ENCODE results near the gene MAP3K4. TPM values are rescaled to one million over a fixed set of nuclear protein-coding genes. Genes with fewer than 3 reads are reported as not detected.

Gene MAP3K4
- total RNA-seq, 1 donor from 2014 or later, result 63.3 TPM

GRCh38 chr6:161023316-161023715 is 31.7 kb downstream of the MAP3K4 start:
- H3K9me3 Mint-ChIP-seq (ENCODE audit: unreplicated experiment), result no peaks in the 10 kb centered on the region
- TF ChIP-seq CTCF (IDR thresholded peaks at IDR 0.05; ENCODE audit: partially characterized antibody, unreplicated experiment), result no peak
- peaks cover 6% of the 10 kb centered on the region for H3K36me3 Mint-ChIP-seq (ENCODE audit: unreplicated experiment)
- peaks cover 4% of the 10 kb centered on the region for H3K4me1 Mint-ChIP-seq (ENCODE audit: low read depth, unreplicated experiment)
- H3K27me3 Mint-ChIP-seq (ENCODE audit: unreplicated experiment), result no peaks in the 10 kb centered on the region
- no peak overlapping the region for H3K27ac Mint-ChIP-seq (ENCODE audit: unreplicated experiment)
- DNase-seq, result no peak
- no peak overlapping the region for H3K4me3 Mint-ChIP-seq (ENCODE audit: unreplicated experiment)

- H3K27me3 Mint-ChIP-seq (ENCODE audit: unreplicated experiment), result no peaks in the 10 kb centered on the region
- H3K36me3 Mint-ChIP-seq (ENCODE audit: unreplicated experiment), result peaks cover 6% of the 10 kb centered on the region
- H3K9me3 Mint-ChIP-seq (ENCODE audit: unreplicated experiment), result no peaks in the 10 kb centered on the region
- peaks cover 4% of the 10 kb centered on the region for H3K4me1 Mint-ChIP-seq (ENCODE audit: low read depth, unreplicated experiment)
- no peak overlapping the region for H3K27ac Mint-ChIP-seq (ENCODE audit: unreplicated experiment)
- TF ChIP-seq CTCF (IDR thresholded peaks at IDR 0.05; ENCODE audit: partially characterized antibody, unreplicated experiment), result no peak
- DNase-seq, result no peak
- no peak overlapping the region for H3K4me3 Mint-ChIP-seq (ENCODE audit: unreplicated experiment)
Measured at GRCh38 chr6:161024364-161024920, 32.9 kb downstream of the MAP3K4 start.

- H3K36me3 Mint-ChIP-seq (ENCODE audit: unreplicated experiment), result no peaks in the 10 kb centered on the region
- DNase-seq, result no peak
- H3K4me1 Mint-ChIP-seq (ENCODE audit: low read depth, unreplicated experiment), result no peaks in the 10 kb centered on the region
- TF ChIP-seq CTCF (IDR thresholded peaks at IDR 0.05; ENCODE audit: partially characterized antibody, unreplicated experiment), result no peak
- no peaks in the 10 kb centered on the region for H3K9me3 Mint-ChIP-seq (ENCODE audit: unreplicated experiment)
- no peak overlapping the region for H3K27ac Mint-ChIP-seq (ENCODE audit: unreplicated experiment)
- H3K4me3 Mint-ChIP-seq (ENCODE audit: unreplicated experiment), result no peak overlapping the region
- H3K27me3 Mint-ChIP-seq (ENCODE audit: unreplicated experiment), result no peaks in the 10 kb centered on the region
Measured at GRCh38 chr6:161027385-161027784, 35.8 kb downstream of the MAP3K4 start.

- H3K27me3 Mint-ChIP-seq (ENCODE audit: unreplicated experiment), result no peaks in the 10 kb centered on the region
- no peak for DNase-seq
- peaks cover 4% of the 10 kb centered on the region for H3K4me1 Mint-ChIP-seq (ENCODE audit: low read depth, unreplicated experiment)
- H3K27ac Mint-ChIP-seq (ENCODE audit: unreplicated experiment), result no peak overlapping the region
- no peaks in the 10 kb centered on the region for H3K36me3 Mint-ChIP-seq (ENCODE audit: unreplicated experiment)
- no peak for TF ChIP-seq CTCF (IDR thresholded peaks at IDR 0.05; ENCODE audit: partially characterized antibody, unreplicated experiment)
- no peaks in the 10 kb centered on the region for H3K9me3 Mint-ChIP-seq (ENCODE audit: unreplicated experiment)
- no peak overlapping the region for H3K4me3 Mint-ChIP-seq (ENCODE audit: unreplicated experiment)
Measured at GRCh38 chr6:161029195-161029809, 37.7 kb downstream of the MAP3K4 start.

- H3K27ac Mint-ChIP-seq (ENCODE audit: unreplicated experiment), result no peak overlapping the region
- no peaks in the 10 kb centered on the region for H3K36me3 Mint-ChIP-seq (ENCODE audit: unreplicated experiment)
- TF ChIP-seq CTCF (IDR thresholded peaks at IDR 0.05; ENCODE audit: partially characterized antibody, unreplicated experiment), result no peak
- DNase-seq, result no peak
- peaks cover 4% of the 10 kb centered on the region for H3K4me1 Mint-ChIP-seq (ENCODE audit: low read depth, unreplicated experiment)
- H3K27me3 Mint-ChIP-seq (ENCODE audit: unreplicated experiment), result no peaks in the 10 kb centered on the region
- no peak overlapping the region for H3K4me3 Mint-ChIP-seq (ENCODE audit: unreplicated experiment)
- no peaks in the 10 kb centered on the region for H3K9me3 Mint-ChIP-seq (ENCODE audit: unreplicated experiment)
Measured at GRCh38 chr6:161031721-161032495, 40.3 kb downstream of the MAP3K4 start.
